OCI-LY7 (cell line): ENCODE measurements around the gene PCBP3.

Experiments used
- EZH2phosphoT487 ChIP-seq: fragments of 200-600 bp; sonication (generic); IDR thresholded peaks from 2 replicates; pipeline ENCODE4 v1.6.1; 2018; ENCODE audit warnings: low read depth, borderline replicate concordance, mild to moderate bottlenecking, mixed run types, antibody characterized with exemption, low read length, moderate library complexity, mixed read lengths
- TF ChIP-seq, protein P1 (sequence below): fragments of 200-600 bp; sonication (generic); conservative IDR thresholded peaks from 2 replicates; pipeline ENCODE4 v1.5.1; 2014; ENCODE audit warnings: mild to moderate bottlenecking, antibody characterized with exemption, low read length, moderate library complexity, mixed read lengths

DNA sequence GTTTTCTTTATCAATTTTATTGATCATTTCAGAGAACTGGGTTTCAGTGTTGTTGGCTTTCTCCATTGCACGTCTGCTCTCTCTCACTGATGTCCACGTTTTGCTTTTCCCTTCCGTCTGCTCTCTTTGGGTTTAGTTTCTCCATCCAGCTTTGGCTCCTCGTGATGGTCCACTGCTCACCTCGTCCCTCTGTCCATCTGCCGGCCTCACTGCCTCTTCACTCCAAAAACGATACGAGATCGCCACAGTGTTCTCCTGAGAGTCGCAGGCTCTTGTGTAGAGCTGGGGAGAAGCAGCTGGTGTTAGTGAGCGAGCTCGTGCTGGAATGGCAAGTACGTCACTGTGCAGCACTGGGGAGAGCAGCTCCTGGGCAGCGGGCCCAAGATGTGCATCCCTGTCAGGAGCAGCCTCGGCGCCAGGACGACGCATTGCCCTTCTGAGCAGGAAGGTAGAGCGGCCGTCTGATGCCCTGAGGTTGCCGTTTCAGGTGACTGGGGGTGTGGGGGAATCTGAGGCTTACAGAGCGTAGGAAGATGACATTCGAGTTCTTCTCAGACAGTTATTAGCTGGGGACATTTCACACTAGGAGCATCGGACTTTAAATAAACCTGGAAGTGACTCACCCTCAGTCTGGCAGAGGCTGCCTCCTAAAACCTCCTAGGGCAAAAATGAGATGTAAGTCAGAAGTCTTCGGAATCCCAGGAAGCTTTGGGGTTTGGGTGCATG is 31.4 kb upstream of the PCBP3 start:
- TF ChIP-seq, protein P1, sequence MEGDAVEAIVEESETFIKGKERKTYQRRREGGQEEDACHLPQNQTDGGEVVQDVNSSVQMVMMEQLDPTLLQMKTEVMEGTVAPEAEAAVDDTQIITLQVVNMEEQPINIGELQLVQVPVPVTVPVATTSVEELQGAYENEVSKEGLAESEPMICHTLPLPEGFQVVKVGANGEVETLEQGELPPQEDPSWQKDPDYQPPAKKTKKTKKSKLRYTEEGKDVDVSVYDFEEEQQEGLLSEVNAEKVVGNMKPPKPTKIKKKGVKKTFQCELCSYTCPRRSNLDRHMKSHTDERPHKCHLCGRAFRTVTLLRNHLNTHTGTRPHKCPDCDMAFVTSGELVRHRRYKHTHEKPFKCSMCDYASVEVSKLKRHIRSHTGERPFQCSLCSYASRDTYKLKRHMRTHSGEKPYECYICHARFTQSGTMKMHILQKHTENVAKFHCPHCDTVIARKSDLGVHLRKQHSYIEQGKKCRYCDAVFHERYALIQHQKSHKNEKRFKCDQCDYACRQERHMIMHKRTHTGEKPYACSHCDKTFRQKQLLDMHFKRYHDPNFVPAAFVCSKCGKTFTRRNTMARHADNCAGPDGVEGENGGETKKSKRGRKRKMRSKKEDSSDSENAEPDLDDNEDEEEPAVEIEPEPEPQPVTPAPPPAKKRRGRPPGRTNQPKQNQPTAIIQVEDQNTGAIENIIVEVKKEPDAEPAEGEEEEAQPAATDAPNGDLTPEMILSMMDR, result no peak
- TF ChIP-seq EZH2phosphoT487, result no peak
